ENCODE results near the gene SLC12A8. TPM values are rescaled to one million over a fixed set of nuclear protein-coding genes. Genes with fewer than 3 reads are reported as not detected.
A peak's percentile ranks its signal among the peaks of the same experiment; 100 is the strongest.

The SLC12A8 gene
- 11.8 TPM for total RNA-seq
- long read RNA-seq, transcript SLC12A8-201 (13 exons, 3,447 nt), result minor isoform, 5 of 34 reads
- long read RNA-seq, transcript SLC12A8-207 (14 exons, 2,989 nt), result major isoform, 15 of 34 reads
- long read RNA-seq, partial matches to known transcripts, result 5 of 34 reads
- long read RNA-seq, other reads (novel, unspliced or antisense), result 9 of 34 reads

- DNase-seq (peak; percentile 72), ATAC-seq (peak; percentile 80)
- peak within 1 kb of the TSS; percentile 42 for H3K27ac ChIP-seq
- no peaks in the 10 kb centered on the region for H3K36me3 ChIP-seq
- TF ChIP-seq CTCF (IDR thresholded peaks at IDR 0.05), result no peak
- intact Hi-C loops (cut with DNase I), result no loop called here
- H3K4me3 ChIP-seq, result peak within 1 kb of the TSS; percentile 63
- peaks cover 3% of the 10 kb centered on the region for H3K4me1 ChIP-seq
- H3K9me3 ChIP-seq, result no peaks in the 10 kb centered on the region
- H3K27me3 ChIP-seq, result peaks cover 25% of the 10 kb centered on the region
Measured at GRCh38 chr3:125212509-125213363, at the start of gene SLC12A8. Gene SLC12A8, minus strand, starts transcription at chr3:125212748. Its CDS starts 1,399 bp downstream, at chr3:125211349.

- Histone ChIP-seq H3K4me1 (no peaks in the 10 kb centered on the region), H3K4me3 (no peak overlapping the region), H3K36me3 (peaks cover 6% of the 10 kb centered on the region), H3K27ac (no peak overlapping the region), H3K27me3 (no peaks in the 10 kb centered on the region), H3K9me3 (no peaks in the 10 kb centered on the region)
- TF ChIP-seq CTCF (IDR thresholded peaks at IDR 0.05), result no peak
- intact Hi-C loops (cut with DNase I), result no loop called here
- no peak for DNase-seq
- no peak for ATAC-seq
Measured at GRCh38 chr3:125262161-125262560, 49.6 kb upstream of the SLC12A8 start.

- Histone ChIP-seq H3K27me3 (no peaks in the 10 kb centered on the region), H3K4me3 (no peak overlapping the region), H3K9me3 (no peaks in the 10 kb centered on the region), H3K4me1 (no peaks in the 10 kb centered on the region), H3K36me3 (peaks cover 6% of the 10 kb centered on the region), H3K27ac (no peak overlapping the region)
- TF ChIP-seq CTCF (IDR thresholded peaks at IDR 0.05), result no peak
- ATAC-seq, result no peak
- intact Hi-C loops (cut with DNase I), result no loop called here
- no peak for DNase-seq
Measured at GRCh38 chr3:125261031-125261430, 48.5 kb upstream of the SLC12A8 start.

GRCh38 chr3:125260158-125260557 lies 47.6 kb upstream of the SLC12A8 start:
- intact Hi-C loops (cut with DNase I), result no loop called here
- Histone ChIP-seq H3K4me3 (no peak overlapping the region), H3K4me1 (no peaks in the 10 kb centered on the region), H3K36me3 (peaks cover 6% of the 10 kb centered on the region), H3K27ac (no peak overlapping the region), H3K27me3 (no peaks in the 10 kb centered on the region), H3K9me3 (no peaks in the 10 kb centered on the region)
- no peak for TF ChIP-seq CTCF (IDR thresholded peaks at IDR 0.05)
- no peak for DNase-seq
- no peak for ATAC-seq

GRCh38 chr3:125257536-125257935 lies 45.0 kb upstream of the SLC12A8 start:
- no peaks in the 10 kb centered on the region for H3K27me3 ChIP-seq
- no peak overlapping the region for H3K4me3 ChIP-seq
- intact Hi-C loops (cut with DNase I), result no loop called here
- H3K27ac ChIP-seq, result no peak overlapping the region
- DNase-seq (no peak), ATAC-seq (no peak)
- TF ChIP-seq CTCF (IDR thresholded peaks at IDR 0.05), result no peak
- H3K9me3 ChIP-seq, result no peaks in the 10 kb centered on the region
- no peaks in the 10 kb centered on the region for H3K4me1 ChIP-seq
- H3K36me3 ChIP-seq, result no peaks in the 10 kb centered on the region

Data from upper lobe of right lung (tissue), 1 donor.